Cortex of kidney (tissue), 1 donor: Measurements from ENCODE around the gene ANXA11.
"Not testable (repeated sequence)": the region's sequence is repeated elsewhere in the genome, so short reads cannot be mapped to it uniquely, and the experiment has no call there.

Experiments used
- DNase-seq: peaks from one replicate; lab custom pipeline; 2025; lab: John Stamatoyannopoulos, UW

Gene ANXA11

DNA sequence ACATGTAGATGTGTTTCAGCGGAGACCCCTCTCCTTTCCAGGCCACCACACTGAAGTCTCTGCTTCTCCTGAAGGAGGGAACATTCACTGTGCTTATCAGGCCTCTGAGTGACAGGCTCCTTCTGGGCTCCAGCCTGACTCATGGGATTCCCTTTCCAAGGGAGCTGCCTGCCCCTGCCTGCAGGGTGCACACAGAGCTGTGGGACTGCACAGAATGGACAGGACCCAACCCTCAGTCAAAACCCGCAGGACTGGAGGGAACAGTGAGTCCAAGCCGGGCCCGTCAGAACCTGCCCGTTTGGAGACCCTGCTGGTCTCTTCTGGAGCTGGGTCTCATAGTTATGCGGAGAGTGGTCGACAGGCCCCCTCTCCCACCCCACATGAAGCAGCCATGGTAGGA lies 40.2 kb downstream of the ANXA11 start:
- no peak for DNase-seq

DNA sequence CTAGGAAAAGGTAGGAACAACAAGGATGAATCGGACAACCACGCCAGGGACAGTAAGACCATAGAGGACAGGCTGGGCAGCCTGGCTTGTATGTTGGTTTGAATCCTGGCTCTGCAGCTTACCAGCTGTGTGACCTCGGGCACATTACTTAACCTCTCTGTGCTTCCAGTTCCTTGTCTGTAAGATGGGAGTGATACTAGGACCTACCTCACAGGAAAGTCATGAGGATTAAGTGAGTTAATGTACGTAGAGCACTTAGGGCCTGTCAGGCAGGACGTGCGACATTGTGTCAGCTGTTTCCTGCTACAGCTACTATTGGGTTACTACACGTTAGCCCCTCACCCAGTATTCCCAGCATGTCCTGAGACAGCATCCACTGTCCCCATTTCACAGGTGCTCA lies 40.7 kb downstream of the ANXA11 start:
- DNase-seq = no peak

DNA sequence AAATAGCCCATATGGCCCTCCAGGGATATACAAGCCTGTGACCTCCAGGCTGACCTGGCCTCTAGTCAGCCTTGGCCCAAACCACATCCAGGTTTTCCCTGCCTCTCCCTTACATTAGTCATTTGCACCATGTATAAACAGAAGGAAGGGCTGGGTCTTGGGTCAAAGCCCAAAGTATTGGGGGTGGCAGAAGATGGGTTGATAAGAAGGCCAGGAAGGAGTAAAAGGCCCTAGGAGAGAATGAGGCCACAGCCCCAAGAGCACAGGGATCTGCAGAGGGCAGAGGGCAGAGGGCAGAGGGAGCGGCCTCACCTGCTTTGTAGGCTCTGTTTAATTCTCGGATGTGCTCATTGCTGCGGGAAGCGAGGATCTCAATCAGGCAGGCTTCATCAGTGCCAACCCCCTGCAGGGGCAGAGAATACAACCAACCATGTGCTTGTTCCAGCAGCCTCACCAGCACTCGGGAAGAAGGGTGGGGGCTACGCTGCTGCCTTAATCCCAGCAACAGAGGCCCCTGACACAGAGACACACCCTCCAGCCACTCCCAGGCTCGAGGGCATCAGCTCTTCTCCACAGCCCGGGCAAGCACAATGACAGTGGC lies 41.5 kb downstream of the ANXA11 start:
- DNase-seq = no peak

DNA sequence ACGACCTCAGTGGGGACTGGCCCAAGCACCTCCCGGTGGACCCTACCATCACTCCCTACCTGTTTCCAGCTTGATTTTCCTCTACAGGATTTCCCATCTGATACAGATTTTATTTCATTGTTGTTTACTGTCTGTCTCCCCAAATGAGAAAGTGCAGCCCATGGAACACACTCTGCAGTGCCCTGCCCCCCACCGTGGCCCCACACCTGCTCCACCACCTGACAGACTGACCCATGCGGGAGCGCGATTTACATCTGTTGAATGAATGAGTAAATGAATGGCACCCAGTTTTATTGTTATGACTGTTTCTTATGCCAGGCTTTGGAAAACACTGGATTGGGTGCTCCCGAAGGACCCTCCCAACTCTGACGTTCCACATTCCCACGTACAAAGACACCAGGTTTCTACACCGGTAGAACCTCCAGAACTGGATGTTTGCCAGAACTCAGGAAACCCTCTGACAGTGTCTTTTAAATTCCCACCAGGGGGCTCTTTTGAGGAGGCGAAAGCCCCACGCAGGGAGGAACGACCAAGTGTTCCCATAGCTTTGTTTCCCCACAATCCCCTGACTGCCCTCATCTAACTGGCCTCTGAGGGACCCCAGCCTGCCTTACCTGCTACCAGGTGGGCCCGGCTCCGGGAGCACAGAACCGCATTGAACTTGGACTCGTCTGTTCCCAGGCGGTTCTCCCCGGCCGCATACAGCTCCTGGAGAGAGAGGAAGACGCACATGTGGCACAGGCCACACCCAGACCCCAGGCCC lies 43.8 kb downstream of the ANXA11 start:
- no peak for DNase-seq

DNA sequence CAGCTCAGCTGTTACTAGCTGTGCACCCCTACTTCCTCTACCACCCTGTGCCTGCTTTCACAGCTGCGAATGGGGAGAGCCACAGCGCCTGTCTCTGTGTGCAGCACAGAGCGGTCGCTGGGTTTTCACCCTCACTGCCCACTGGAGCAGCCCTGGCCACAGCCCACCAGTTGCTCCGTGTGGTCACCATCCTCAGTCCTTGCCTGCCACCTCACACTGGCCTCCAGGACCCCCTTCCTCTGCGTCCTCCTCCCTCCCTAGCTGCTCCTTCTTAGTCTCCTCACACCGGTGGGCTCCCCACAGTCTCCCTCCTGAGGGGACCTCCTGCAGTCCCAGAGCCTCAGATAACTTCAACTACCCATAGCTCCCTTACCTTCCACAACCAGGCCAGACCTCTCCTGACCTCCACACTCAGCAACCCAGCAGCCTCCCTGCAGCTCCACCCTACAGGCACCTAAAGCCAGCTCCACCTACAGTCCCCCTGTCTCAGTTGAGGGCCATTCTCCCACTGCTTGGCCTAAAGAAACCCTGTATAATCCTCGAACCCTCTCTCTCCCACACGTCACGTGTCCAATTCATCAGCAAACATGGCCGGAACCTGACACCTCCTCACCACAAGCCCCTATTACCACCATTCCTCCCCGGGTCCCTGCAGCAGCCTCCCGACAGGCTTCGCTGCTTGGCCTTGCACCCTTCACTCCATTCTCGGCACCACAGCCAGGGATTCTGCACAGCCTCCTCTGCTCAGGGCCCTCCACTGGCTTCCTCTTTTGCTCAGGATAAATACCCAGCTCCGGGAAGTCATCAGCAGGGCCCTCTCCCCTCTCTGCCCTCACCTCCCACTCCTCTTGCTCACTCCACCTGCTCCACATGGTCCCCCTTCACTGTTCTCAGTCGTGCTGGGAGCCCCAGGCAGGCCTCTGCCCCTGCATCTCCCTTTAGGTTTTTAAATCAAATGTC lies 44.7 kb downstream of the ANXA11 start:
- no peak for DNase-seq

DNA sequence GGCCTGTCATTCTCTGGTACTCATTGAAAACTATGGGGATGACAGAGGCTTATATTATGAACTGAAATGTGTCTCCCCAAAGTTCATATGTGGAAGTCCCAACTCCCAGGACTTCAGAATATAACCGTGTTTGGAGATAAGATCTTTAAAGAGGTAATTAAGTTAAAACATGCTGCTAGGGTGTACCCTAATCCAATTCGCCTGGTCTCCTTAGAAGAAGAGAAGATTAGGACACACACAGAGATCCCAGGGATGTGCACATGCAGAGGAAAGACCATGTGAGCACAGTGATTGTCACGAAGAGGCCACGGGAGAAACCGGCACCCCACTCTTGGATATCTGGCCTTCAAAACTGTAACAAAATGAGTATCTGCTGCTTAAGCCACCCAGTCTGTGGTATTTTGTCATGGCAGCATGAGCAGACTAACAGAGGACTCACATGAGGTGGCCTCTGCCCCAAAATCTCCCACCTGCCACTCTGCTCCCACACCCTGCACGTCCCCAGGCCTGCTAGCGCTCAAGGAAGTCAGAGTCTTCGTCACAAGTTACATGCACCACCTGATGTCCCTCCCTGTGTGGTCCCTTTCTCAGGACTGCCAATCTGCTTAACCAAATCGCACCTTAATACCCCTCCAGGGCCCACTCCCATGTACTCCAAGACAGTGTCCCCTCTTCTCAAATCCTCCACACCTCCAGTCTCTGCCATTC lies 46.0 kb downstream of the ANXA11 start:
- no peak for DNase-seq

DNA sequence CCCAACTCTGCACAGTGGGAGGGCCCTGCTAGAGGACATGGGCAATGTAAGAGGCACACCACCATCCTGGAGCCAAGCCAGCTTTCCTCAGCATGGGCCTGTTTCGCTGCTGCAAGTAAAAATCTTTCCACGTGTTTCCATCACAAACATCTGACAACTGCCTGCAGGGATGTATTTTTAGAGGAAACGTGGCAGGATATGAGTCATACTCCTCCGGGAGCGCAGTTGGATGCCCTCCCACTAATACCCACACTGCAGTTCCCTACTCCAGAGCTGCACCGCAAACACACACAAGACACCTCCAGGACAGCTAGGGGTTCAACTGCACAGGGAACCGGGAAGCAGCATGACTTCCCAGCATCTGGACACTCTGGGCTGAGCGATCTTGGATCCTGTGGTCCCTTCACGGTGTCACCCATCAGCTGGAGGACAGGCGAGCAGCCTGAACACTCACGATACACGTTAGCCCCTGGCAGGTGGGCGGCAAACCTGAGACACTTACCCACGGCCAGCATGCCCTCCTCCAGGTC lies 46.7 kb downstream of the ANXA11 start:
- no peak for DNase-seq

DNA sequence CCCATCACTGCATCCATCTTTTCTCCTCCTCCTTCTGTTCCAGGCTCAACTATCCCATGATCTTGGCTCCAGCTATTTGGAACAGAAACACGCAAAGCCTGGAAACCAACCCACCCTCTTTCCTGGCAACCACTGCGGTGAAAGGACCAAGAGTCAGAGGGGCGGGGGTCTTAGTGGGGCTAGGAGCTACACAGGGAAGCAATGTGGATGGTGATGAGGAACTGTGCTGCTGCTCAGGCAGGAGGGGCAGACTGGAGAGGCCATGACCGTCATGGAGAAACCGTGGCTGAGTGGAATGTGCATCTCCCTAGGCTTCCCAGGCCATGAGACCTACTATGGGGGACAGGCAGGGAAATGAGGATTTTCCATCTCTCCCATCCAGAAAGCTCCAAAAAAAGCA lies 47.2 kb downstream of the ANXA11 start:
- DNase-seq = no peak

DNA sequence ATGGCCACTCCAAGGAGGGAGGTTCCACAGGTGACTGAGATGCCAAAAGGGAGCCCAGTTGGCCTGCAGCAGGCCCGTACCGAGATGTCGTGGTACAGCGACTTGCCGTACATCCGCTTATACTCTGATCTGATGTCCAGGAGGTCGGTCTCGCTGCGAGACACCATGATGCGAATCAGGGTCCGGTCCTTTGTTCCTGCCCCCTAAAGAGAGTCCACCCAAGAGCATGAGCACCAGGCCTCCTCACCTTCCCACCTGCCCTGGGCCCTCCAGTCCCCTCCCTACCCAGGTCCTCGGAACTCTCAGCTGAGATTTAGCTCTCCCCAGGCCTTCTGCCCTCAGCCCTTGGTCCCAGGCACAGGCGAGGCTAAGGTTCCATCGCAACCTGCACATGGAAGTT lies 47.8 kb downstream of the ANXA11 start:
- DNase-seq = no peak

DNA sequence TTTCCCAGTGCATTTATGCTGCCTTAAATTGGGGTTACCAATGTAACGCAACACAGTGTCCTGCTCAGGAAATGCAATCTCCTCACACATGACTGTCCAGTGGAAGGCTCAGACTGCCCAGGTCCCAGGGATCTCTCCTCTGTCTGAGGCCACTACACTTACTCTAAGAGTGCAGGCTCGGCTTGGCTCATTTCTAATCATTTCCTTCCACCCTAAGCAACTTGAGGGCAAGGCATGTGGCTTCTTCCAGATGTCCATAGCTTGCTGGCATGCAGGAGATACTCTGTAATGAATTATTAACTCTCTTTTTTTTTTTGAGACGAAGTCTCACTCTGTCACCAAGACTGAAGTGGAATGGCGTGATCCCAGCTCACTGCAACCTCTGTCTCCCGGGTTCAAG lies 49.1 kb downstream of the ANXA11 start:
- no peak for DNase-seq

DNA sequence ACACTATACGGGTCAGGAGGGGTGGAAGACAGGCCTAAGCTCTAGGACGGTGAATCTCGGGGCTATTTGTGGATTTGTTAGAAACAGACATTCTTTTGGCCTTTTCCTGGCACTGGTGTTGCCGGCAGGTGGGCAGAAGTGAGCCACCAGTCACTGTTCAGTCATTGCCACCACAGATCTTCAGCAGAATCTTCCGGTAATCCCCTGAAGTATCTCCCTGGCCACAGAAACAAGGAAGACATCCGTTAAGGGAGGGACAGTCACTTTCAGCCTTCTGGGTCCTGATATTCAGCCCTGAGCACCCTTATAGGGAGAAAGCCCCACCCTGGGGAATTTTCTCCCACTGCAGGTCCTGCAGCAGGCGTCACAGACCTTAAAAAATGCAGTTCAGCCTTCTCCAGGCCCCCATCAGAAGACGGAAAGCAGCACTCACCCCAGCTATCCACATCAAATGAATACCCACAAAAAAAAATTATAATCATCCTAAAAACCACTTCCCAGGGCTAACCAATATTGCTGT lies 49.6 kb downstream of the ANXA11 start:
- DNase-seq = no peak

DNA sequence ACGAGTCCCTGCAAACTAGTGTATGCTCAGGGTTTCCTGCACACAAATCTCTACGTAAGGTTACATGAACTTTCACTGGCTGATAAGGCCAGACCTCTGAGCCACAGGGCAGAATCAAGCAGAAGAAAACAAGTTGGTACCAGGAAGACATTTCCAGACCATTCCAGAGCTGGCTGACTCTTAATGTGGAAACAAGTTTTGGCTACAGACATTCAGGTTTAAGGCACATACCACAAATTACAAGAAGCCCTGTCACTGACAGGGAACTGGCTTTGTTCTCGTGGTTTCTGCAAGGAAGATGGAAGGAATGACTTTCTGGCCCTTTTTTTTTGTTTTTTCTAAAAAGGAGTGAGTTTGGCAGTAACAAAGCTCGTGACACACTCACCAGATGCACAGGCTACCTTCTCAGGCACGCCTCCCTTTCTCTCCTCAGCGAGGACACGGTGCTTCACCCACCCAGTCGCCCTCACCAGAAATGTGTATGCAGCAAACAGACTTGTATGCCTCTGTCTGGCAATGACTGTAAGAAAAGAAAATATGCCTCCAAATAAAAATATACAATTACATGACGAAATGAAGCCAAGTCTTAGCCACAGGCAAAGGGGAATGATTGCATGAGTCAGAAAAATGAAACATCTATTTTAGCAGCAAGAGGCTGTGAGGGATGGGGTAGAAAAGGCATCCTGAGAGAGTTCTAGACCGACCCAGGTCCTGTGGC lies 50.2 kb downstream of the ANXA11 start:
- no peak for DNase-seq

DNA sequence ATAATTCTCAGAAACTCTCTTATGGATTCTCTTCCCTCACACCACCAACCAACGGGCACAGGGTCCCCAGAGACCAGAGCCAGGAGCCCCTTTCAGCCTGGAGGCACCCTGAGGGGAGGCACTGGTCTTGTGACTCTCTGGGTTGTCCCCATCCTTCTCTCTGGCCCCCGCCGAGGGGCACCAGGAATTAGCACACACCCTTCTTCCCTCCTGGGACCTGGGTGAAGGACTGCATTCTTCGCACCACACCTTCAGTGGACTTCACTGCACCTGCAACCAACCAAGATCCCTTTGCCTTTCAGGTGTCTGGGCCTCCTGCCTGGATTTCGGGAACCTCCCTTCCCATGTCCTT lies 50.7 kb downstream of the ANXA11 start:
- no peak for DNase-seq

DNA sequence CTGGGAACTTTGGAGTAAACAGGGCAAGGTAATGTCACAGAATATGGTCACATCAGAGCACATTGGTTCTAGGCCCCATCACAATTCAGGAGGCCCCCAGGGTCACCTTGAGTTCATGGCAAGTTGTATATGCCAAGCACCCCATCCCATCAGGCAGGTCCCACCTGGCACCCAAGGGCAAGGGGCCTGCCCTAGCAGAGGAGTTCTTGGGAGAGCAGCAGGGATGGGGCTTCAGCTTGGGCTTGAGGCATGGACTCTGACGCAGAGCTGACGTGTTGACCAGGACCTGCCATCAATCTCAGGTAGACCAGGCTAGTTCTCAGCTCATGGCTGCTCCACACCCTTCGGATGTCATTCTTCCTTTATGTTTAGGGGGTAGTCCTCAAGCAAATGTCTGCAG lies 51.9 kb downstream of the ANXA11 start:
- DNase-seq = no peak

DNA sequence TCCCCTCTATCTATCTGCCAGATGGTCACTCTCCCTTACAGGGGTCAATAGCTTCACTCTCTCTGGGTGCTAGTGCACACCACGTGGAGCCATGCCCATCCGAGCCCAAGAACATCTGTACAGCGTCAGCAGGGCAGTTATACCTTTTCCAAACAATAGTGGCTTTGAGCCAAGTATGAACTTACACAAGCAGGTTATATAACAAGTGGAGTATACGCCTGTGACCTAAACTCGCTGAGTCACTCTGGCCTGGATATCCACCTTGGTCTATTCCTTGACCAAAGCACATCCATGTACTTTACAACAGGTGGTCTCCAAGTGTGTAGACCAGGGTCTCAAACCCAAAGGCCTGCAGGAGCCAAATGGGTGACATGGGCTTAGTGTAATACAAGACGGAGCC lies 52.5 kb downstream of the ANXA11 start:
- DNase-seq = no peak

DNA sequence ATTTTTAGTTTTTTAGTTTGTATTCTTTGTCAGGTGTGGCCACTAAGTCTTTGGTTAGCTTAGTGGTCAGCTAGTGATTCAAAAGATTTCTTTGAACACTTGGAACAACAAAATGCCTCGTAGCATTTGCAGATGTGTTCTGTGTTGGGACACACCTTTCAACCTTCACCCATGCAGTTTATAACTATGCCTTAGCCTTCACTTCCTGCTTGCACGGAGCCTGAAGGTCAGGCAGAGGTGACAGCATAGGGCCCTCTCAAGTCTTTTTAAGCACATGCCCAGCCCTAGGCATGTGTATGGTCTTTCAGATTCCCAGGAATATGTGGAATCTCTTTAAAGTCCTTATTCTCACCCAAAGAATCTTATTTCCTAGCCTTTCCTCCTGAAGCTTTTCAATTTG lies 55.2 kb downstream of the ANXA11 start:
- DNase-seq = no peak

DNA sequence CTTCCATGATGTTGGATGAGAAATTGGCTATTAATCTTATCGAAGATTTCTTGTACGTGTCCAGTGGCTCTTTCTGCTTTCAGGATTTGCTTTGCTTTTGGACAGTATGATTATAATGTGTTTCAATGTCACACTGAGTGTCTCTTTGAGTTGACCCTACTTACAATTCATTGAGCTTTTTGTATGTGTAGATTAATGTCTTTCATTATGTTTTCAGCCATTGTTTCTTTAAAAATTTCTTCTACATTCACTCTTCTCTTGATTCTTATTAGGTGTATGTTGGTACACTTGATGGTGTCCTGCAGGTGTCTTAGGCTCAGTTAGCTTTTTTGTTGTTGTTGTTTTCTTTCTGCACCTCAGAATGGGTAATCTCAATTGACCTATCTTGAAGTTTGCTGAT lies 56.2 kb downstream of the ANXA11 start:
- no peak for DNase-seq

DNA sequence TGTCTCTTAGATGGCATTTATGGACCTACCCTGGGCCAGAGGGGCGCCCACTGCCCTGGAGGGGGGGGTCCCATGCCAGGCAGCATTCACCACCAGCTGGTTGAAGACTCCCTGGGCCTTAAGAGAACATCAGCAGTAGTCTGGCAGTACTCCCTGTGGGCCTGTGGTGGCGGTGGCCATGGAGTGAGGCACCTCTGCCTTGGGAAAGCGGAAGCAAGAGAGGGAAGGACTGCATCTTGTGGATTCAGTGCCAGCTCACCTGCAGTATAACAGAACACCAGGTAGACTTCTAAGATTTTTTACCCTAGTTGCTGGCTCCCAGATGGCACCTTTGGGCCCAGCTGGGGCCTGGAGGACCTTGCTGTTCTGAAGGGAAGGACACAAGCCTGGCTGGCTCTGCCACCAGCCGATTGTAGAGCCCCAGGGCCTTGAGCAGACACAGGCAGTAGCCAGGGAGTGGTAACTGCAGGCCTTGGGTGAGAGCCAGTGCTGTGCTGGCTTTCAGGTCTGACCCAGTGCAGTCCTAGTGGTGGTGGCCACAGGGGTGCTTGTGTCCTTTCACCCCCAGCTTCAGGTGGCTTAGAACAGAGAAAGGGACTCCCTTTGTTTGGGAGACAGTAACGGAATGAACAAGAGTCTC lies 57.1 kb downstream of the ANXA11 start:
- no peak for DNase-seq

DNA sequence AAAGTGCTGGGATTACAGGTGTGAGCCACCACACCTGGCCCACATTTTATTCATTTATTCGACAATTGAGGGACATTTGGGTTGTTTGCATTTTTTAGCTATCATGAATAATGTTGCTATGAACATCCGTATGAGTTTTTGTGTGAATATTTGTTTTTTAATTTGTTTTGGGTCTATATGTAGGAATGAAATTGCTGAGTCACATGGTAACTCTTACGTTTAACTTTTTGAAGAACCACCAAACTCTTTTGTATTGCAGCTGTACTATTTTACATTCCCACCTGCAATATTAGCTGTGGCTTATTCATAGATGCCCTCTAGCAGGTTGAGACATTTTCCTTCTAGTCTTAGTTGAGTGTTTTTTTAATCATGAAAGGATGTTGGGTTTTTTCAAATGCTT lies 58.4 kb downstream of the ANXA11 start:
- DNase-seq = no peak

DNA sequence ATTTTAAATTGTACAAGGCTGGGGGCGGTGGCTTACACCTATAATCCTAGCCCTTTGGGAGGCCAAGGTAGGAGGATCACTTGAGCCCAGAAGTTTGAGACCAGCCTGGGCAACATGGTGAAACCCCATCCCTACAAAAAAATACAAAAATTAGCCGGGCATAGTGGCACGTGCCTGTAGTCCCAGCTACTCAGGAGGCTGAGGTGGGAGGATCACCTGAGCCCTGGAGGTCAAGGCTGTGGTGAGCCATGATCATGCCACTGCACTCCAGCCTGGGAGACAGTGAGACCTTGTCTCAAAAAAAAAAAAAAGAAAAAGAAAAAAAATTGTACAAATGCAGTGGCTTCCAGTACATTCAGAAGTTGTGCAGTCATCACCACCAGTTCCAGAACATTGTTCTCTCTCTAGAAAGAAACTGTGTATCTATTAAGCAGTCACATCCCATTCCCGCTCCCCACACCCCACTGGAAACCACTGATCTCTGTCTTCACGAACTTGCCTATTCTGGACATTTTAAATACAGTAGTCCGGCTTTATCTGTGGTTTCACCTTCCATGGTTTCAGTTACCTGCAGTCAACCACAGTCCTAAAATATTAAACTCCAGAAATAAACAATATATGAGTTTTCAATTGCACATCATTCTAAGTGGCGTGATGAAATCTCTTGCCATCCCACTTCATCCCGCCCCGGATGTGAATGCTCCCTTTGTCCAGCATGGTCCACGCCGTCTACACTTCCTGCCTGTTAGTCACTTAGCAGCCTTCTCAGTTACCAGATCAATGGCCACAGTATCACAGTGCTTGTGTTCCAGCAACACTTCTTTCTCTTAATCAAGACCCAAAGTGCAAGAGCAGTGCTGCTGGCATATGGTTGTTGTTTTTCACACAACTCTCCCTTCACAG lies 59.7 kb downstream of the ANXA11 start:
- DNase-seq = not testable (repeated sequence)
